IMR-90 (cell line): ENCODE results near the gene SMAD4. TPM values are rescaled to one million over a fixed set of nuclear protein-coding genes. Genes with fewer than 3 reads are reported as not detected.

Source experiments
- ATAC-seq: fragments of 200-7000 bp; cut with Tn5 transposase; 2 replicates; pipeline ENCODE4 v1.9.1; 2020; ENCODE audit warnings: low read depth, mild to moderate bottlenecking, moderate library complexity
- BruUV-seq: library from RNA; stranded (reverse); fragments of 400-500 nt; replicated peaks from 2 replicates; lab custom pipeline; 2021; lab: Mats Ljungman, UMichigan
- CTCF ChIA-PET: fragments of 300-600 bp; formaldehyde crosslinking; extraction: SDS; loops from one replicate; lab custom pipeline; 2021; ENCODE audit warnings: antibody characterized with exemption; lab: Yijun Ruan, JAX
- POLR2A ChIA-PET: fragments of 300-600 bp; sonication (Branson Sonifier 250); formaldehyde crosslinking; loops from one replicate; lab custom pipeline; 2022; ENCODE audit warnings: antibody characterized with exemption; ENCODE audit not compliant: unreplicated experiment; lab: Charles Lee
- DNase-seq: peaks from one replicate; pipeline ENCODE4 v3.0.0; 2013
- H2AFZ ChIP-seq: replicated peaks from 2 replicates; pipeline ENCODE3; 2013; ENCODE audit warnings: low read length, mild to moderate bottlenecking; ENCODE audit not compliant: poor library complexity
- H2AK5ac ChIP-seq: 2 replicates; pipeline ENCODE4 v1.6.1; 2013; ENCODE audit warnings: low read depth, low read length, inconsistent platforms
- H2AK9ac ChIP-seq: replicated peaks from 2 replicates; pipeline ENCODE3; 2013; ENCODE audit warnings: mild to moderate bottlenecking, low read depth, low read length, moderate library complexity; ENCODE audit not compliant: poor library complexity
- H2BK120ac ChIP-seq: 2 replicates; pipeline ENCODE4 v1.6.1; 2013; ENCODE audit warnings: low read depth, low read length, inconsistent platforms
- H2BK15ac ChIP-seq: 3 replicates; pipeline ENCODE4 v1.6.1; 2013; ENCODE audit warnings: low read depth, low read length, inconsistent platforms
- H2BK20ac ChIP-seq: 2 replicates; pipeline ENCODE4 v1.6.1; 2013; ENCODE audit warnings: low read depth, mild to moderate bottlenecking, inconsistent platforms, low read length, moderate library complexity
- H2BK5ac ChIP-seq: 2 replicates; pipeline ENCODE4 v1.6.1; 2013; ENCODE audit warnings: mild to moderate bottlenecking, low read depth, low read length, inconsistent platforms; ENCODE audit not compliant: poor library complexity, severe bottlenecking
- H3K14ac ChIP-seq: replicated peaks from 2 replicates; pipeline ENCODE4 v1.6.1; 2013; ENCODE audit warnings: low read depth, low read length, inconsistent platforms
- H3K18ac ChIP-seq: 2 replicates; pipeline ENCODE4 v1.6.1; 2013; ENCODE audit warnings: low read depth, low read length, control low read depth
- H3K23ac ChIP-seq: 2 replicates; pipeline ENCODE4 v1.6.1; 2013; ENCODE audit warnings: low read depth, low read length, inconsistent platforms
- H3K27ac ChIP-seq: 2 replicates; pipeline ENCODE4 v1.5.1; 2013; ENCODE audit warnings: mild to moderate bottlenecking, control low read depth, low read length; ENCODE audit not compliant: insufficient read depth
- H3K27me3 ChIP-seq: 2 replicates; pipeline ENCODE4 v1.6.1; 2013; ENCODE audit warnings: low read length; ENCODE audit not compliant: control insufficient read depth, insufficient read depth
- H3K36me3 ChIP-seq: 2 replicates; pipeline ENCODE4 v1.6.1; 2013; ENCODE audit warnings: low read length, mixed read lengths; ENCODE audit not compliant: control insufficient read depth, insufficient read depth
- H3K4ac ChIP-seq: 2 replicates; pipeline ENCODE4 v1.6.1; 2013; ENCODE audit warnings: low read depth, low read length, inconsistent platforms
- H3K4me1 ChIP-seq: 2 replicates; pipeline ENCODE4 v1.6.1; 2013; ENCODE audit warnings: low read length, mixed read lengths; ENCODE audit not compliant: control insufficient read depth, insufficient read depth
- H3K4me2 ChIP-seq: 2 replicates; pipeline ENCODE4 v1.6.1; 2013; ENCODE audit warnings: low read depth, mild to moderate bottlenecking, control low read depth, low read length, moderate library complexity
- H3K4me3 ChIP-seq: 2 replicates; pipeline ENCODE4 v1.5.1; 2013; ENCODE audit warnings: low read depth, mild to moderate bottlenecking, control low read depth, low read length, moderate library complexity; ENCODE audit not compliant: insufficient read depth
- H3K56ac ChIP-seq: 2 replicates; pipeline ENCODE4 v1.6.1; 2013; ENCODE audit warnings: low read length, inconsistent platforms; ENCODE audit not compliant: insufficient read depth; ENCODE audit errors: extremely low read depth
- H3K79me1 ChIP-seq, 2 experiments: 2 replicates each; pipeline ENCODE4 v1.6.1; 2013; ENCODE audit warnings: low read length in 2 of 2, inconsistent platforms in 1 of 2, low read depth in 1 of 2
- H3K9ac ChIP-seq: 2 replicates; pipeline ENCODE4 v1.6.1; 2013; ENCODE audit warnings: low read depth, low read length, control low read depth
- H3K9me1 ChIP-seq: 2 replicates; pipeline ENCODE4 v1.6.1; 2013; ENCODE audit warnings: low read length, inconsistent platforms; ENCODE audit not compliant: insufficient read depth
- H3K9me3 ChIP-seq: 2 replicates; pipeline ENCODE4 v1.6.1; 2013; ENCODE audit warnings: low read length; ENCODE audit not compliant: control insufficient read depth, insufficient read depth
- H4K20me1 ChIP-seq: 2 replicates; pipeline ENCODE4 v1.6.1; 2013; ENCODE audit warnings: low read length, inconsistent platforms; ENCODE audit not compliant: insufficient read depth
- H4K5ac ChIP-seq: 2 replicates; pipeline ENCODE4 v1.6.1; 2013; ENCODE audit warnings: mild to moderate bottlenecking, low read depth, low read length, control low read depth
- H4K8ac ChIP-seq, 2 experiments: 2 replicates each; pipeline ENCODE4 v1.6.1; 2013; ENCODE audit warnings: low read depth in 2 of 2, low read length in 2 of 2, control low read depth in 1 of 2, inconsistent platforms in 1 of 2
- H4K91ac ChIP-seq: 2 replicates; pipeline ENCODE4 v1.6.1; 2013; ENCODE audit warnings: low read depth, low read length, inconsistent platforms; ENCODE audit not compliant: insufficient read depth
- BHLHE40 ChIP-seq: fragments of 150-350 bp; IDR thresholded peaks from 2 replicates; pipeline ENCODE4 v1.6.1; 2016; ENCODE audit warnings: mild to moderate bottlenecking, low read depth, low read length
- CEBPB ChIP-seq: IDR thresholded peaks from 2 replicates; pipeline ENCODE4 v1.6.1; 2012; ENCODE audit warnings: low read depth, low read length, improper control_type of control experiment
- CHD1 ChIP-seq: IDR thresholded peaks from 2 replicates; pipeline ENCODE4 v1.6.1; 2012; ENCODE audit warnings: low read depth, low read length, improper control_type of control experiment
- FOS ChIP-seq: fragments of 150-350 bp; IDR thresholded peaks from 2 replicates; pipeline ENCODE4 v1.6.1; 2016; ENCODE audit warnings: low read depth, low read length
- MAFK ChIP-seq: IDR thresholded peaks from 2 replicates; pipeline ENCODE4 v1.6.1; 2012; ENCODE audit warnings: low read depth, low read length, improper control_type of control experiment
- MAZ ChIP-seq: IDR thresholded peaks from 2 replicates; pipeline ENCODE4 v1.6.1; 2012; ENCODE audit warnings: low read depth, mild to moderate bottlenecking, low read length, improper control_type of control experiment, moderate library complexity, borderline replicate concordance
- MXI1 ChIP-seq: IDR thresholded peaks from 2 replicates; pipeline ENCODE4 v1.6.1; 2012; ENCODE audit warnings: low read depth, mild to moderate bottlenecking, low read length, moderate library complexity, borderline replicate concordance
- NFE2L2 ChIP-seq: fragments of 150-350 bp; IDR thresholded peaks from 2 replicates; pipeline ENCODE4 v1.6.1; 2016; ENCODE audit warnings: low read depth, mild to moderate bottlenecking, low read length
- POLR2A ChIP-seq: IDR thresholded peaks from 2 replicates; pipeline ENCODE4 v1.6.1; 2012; ENCODE audit warnings: mild to moderate bottlenecking, low read depth, low read length
- RAD21 ChIP-seq: IDR thresholded peaks from 2 replicates; pipeline ENCODE4 v1.6.1; 2012; ENCODE audit warnings: low read length, improper control_type of control experiment
- RCOR1 ChIP-seq: IDR thresholded peaks from 2 replicates; pipeline ENCODE4 v1.6.1; 2012; ENCODE audit warnings: mild to moderate bottlenecking, low read length, improper control_type of control experiment; ENCODE audit not compliant: insufficient replicate concordance
- RFX5 ChIP-seq: IDR thresholded peaks from 2 replicates; pipeline ENCODE4 v1.8.0; 2012; ENCODE audit warnings: low read depth, mild to moderate bottlenecking, low read length, moderate library complexity
- SMC3 ChIP-seq: fragments of 150-350 bp; IDR thresholded peaks from 2 replicates; pipeline ENCODE4 v1.6.1; 2016; ENCODE audit warnings: low read depth, mild to moderate bottlenecking, antibody characterized with exemption, low read length, moderate library complexity
- WGBS, 2 experiments: methylation state at CpG; one replicate each; pipeline versions ENCODE4 v1.1.5 to v1.1.7; 2013; ENCODE audit warnings: missing lambda C conversion rate in 2 of 2; ENCODE audit not compliant: insufficient read length in 1 of 2; ENCODE audit errors: extremely low coverage in 2 of 2; 5-methylcytosine and 5-hydroxymethylcytosine counted together
- dilution Hi-C: fragments of 300-500 bp; cut with HindIII; formaldehyde crosslinking; loops from one replicate; pipeline ENCODE4 v1.14.3; 2018; ENCODE audit warnings: low sequenced_read_pairs; ENCODE audit not compliant: unreplicated experiment
- in situ Hi-C: fragments of 300-500 bp; cut with MboI; formaldehyde crosslinking; loops from 3 replicates; pipeline ENCODE4 v1.14.3; 2019; ENCODE audit warnings: low sequenced_read_pairs, inconsistent platforms, mixed read lengths
- intact Hi-C: fragments of 100-400 bp; cut with micrococcal nuclease; formaldehyde crosslinking; loops from 2 replicates; pipeline ENCODE4 v1.10.0; 2022
- polyA plus RNA-seq, 3 experiments: library from polyadenylated mRNA; depleted of rRNA; stranded (reverse); fragments of >200 nt; gene quantifications; 2 replicates each; pipeline ENCODE4 v1.2.3, GENCODE V29; 2012; ENCODE audit warnings: low replicate concordance in 1 of 3
- total RNA-seq: library from RNA; depleted of rRNA; stranded (reverse); fragments of >200 nt; gene quantifications from 2 replicates; pipeline ENCODE4 v1.2.3, GENCODE V29; 2012
- TF ChIP-seq, protein P1 (sequence below): fragments of 150-350 bp; IDR thresholded peaks from 2 replicates; pipeline ENCODE4 v1.6.1; 2017; ENCODE audit warnings: mild to moderate bottlenecking, antibody characterized with exemption, low read length, low read depth
- TF ChIP-seq, protein P2 (sequence below): fragments of 150-350 bp; IDR thresholded peaks from 2 replicates; pipeline ENCODE4 v1.6.1; 2016; ENCODE audit warnings: low read depth, mild to moderate bottlenecking, low read length, moderate library complexity, borderline replicate concordance
- TF ChIP-seq, protein P3 (sequence below): conservative IDR thresholded peaks from 2 replicates; pipeline ENCODE4 v1.5.1; 2012; ENCODE audit warnings: mild to moderate bottlenecking, low read depth, low read length, improper control_type of control experiment

Gene SMAD4
- total and polyA plus RNA-seq, 2 of the 4 experiments (the other 2 are of a cell fraction) = 57.6 to 145 TPM

DNA sequence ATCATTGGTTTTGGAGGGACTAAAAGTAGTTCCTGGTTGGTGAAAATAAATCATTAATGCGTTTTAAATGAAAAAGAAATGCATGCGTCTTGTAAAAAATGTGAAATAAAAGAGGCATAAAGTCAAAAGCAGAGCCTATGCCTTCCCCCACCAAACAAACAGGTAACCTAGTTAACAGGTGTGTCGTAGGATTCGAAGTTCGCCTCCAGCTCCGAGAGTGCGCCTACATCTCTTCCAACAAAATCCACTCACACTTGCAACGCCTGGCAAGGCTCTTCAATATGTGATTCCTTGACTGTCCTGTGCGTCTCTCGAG, 677 bp upstream of the SMAD4 start:
- Histone ChIP-seq H2BK20ac (no peak overlapping the region), H3K36me3 (peaks cover 2% of the 10 kb centered on the region), H2AFZ (peak overlapping the region; percentile 97), H4K8ac (peak overlapping the region; percentile 85 to 91), H3K9ac (peak overlapping the region; percentile 92), H2BK15ac (peak overlapping the region; percentile 25; the same call in 1 of the 3 replicates), H3K27ac (peak overlapping the region; percentile 80), H4K20me1 (peaks cover 32% of the 10 kb centered on the region), H4K91ac (peak overlapping the region; percentile 83), H3K9me3 (no peaks in the 10 kb centered on the region), H3K14ac (peak overlapping the region; percentile 95), H3K4me3 (peak overlapping the region; percentile 78), H3K56ac (peak overlapping the region; percentile 95), H3K9me1 (peaks cover 11% of the 10 kb centered on the region), H3K23ac (peak overlapping the region; percentile 89), H3K4me1 (peaks cover 5% of the 10 kb centered on the region), H3K79me1 (peaks cover 33 to 37% of the 10 kb centered on the region in 2 experiments), H3K4ac (peak overlapping the region; percentile 74), H2BK5ac (peak overlapping the region; percentile 71), H3K4me2 (peak overlapping the region; percentile 86), H2BK120ac (peak overlapping the region; percentile 47; the same call in 1 of the 2 replicates), H3K27me3 (no peaks in the 10 kb centered on the region), H4K5ac (peak overlapping the region; percentile 55), H3K18ac (no peak overlapping the region; the same call in 1 of the 2 replicates), H2AK5ac (peak overlapping the region; percentile 30; the same call in 1 of the 2 replicates), H2AK9ac (peak overlapping the region; percentile 87)
- no peak for TF ChIP-seq CEBPB
- no peak for TF ChIP-seq RCOR1
- TF ChIP-seq, protein P1, sequence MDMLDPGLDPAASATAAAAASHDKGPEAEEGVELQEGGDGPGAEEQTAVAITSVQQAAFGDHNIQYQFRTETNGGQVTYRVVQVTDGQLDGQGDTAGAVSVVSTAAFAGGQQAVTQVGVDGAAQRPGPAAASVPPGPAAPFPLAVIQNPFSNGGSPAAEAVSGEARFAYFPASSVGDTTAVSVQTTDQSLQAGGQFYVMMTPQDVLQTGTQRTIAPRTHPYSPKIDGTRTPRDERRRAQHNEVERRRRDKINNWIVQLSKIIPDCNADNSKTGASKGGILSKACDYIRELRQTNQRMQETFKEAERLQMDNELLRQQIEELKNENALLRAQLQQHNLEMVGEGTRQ = no peak
- TF ChIP-seq FOS = no peak
- TF ChIP-seq MAFK = no peak
- no peak for TF ChIP-seq MAZ
- TF ChIP-seq CHD1 = no peak
- no peak for TF ChIP-seq SMC3
- no peak for TF ChIP-seq RFX5
- no peak for TF ChIP-seq BHLHE40
- no peak for TF ChIP-seq NFE2L2
- no peak for TF ChIP-seq RAD21
- TF ChIP-seq, protein P2, sequence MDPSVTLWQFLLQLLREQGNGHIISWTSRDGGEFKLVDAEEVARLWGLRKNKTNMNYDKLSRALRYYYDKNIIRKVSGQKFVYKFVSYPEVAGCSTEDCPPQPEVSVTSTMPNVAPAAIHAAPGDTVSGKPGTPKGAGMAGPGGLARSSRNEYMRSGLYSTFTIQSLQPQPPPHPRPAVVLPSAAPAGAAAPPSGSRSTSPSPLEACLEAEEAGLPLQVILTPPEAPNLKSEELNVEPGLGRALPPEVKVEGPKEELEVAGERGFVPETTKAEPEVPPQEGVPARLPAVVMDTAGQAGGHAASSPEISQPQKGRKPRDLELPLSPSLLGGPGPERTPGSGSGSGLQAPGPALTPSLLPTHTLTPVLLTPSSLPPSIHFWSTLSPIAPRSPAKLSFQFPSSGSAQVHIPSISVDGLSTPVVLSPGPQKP = no peak
- TF ChIP-seq MXI1 = no peak
- TF ChIP-seq, protein P3, sequence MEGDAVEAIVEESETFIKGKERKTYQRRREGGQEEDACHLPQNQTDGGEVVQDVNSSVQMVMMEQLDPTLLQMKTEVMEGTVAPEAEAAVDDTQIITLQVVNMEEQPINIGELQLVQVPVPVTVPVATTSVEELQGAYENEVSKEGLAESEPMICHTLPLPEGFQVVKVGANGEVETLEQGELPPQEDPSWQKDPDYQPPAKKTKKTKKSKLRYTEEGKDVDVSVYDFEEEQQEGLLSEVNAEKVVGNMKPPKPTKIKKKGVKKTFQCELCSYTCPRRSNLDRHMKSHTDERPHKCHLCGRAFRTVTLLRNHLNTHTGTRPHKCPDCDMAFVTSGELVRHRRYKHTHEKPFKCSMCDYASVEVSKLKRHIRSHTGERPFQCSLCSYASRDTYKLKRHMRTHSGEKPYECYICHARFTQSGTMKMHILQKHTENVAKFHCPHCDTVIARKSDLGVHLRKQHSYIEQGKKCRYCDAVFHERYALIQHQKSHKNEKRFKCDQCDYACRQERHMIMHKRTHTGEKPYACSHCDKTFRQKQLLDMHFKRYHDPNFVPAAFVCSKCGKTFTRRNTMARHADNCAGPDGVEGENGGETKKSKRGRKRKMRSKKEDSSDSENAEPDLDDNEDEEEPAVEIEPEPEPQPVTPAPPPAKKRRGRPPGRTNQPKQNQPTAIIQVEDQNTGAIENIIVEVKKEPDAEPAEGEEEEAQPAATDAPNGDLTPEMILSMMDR = no peak
- no peak for TF ChIP-seq POLR2A
- DNase-seq = peak; percentile 64
- ATAC-seq = peak; percentile 28; the same call in 1 of the 2 replicates
- in situ Hi-C loops (loop anchor here (5.0 to 25.0 kb wide), 2 partner anchors 57 to 742 kb away; partner anchors contain the start of genes CXXC1 and MBD1), dilution Hi-C loops (no loop called here), intact Hi-C loops (no loop called here)
- WGBS, 2 experiments = no CpG with 5 or more reads among the region's 10 CpGs
- ChIA-PET POLR2A (interaction anchor here (0.6 kb wide), 1 partner anchor 26 kb away, joined by 3 read pairs; no protein-coding TSS in a partner anchor), CTCF (no interaction called here)
- BruUV-seq = TSS peak; percentile 58
